Dedifferentiated amniotic fluid mesenchymal stem cell (primary cell): Measurements from ENCODE around the gene KCNJ15.

Source experiments
- DNase-seq: peaks from one replicate; pipeline ENCODE4 v3.0.0-alpha.2; 2016; ENCODE audit errors: extremely low spot score

Gene KCNJ15

DNA sequence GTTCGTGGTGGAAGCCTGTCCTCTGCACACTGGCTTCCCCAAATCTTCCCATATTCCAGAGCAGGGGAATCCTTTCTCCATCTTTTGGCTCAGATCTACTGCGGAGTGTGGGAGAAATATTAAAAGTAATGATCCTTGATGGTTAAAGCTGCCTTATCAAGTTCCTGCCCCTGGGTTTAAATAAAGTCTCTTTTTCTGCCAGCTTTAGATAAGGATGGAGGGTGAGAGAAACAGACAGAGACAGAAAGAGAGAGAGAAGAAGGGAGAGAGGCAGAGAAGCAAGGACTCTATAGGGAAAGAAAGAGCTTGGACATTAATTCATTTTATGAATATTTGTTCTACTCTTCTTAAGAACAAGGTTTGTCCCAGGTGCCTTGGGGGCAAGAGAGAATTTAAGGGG is 98.0 kb downstream of the KCNJ15 start:
- DNase-seq, result no peak

DNA sequence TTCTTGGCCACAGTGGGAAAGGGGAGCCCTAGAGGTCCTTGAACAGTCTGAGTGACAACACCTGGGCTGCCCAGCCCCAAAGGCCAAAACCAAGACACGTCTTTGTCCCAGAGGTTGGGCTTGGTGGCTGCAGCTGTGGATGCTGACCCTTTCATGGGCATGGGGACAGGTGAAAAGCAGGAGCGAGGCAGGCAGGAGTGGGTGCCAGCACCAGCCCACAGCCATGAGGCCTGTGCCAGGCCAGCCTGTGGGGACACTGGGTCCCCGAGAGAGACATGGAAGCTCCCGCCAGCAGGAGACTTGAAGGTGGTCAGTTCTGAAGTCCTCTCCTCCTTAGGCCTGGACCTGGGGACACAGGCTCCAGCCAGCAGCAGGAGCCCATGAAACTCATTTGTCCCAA is 98.6 kb downstream of the KCNJ15 start:
- DNase-seq, result no peak

DNA sequence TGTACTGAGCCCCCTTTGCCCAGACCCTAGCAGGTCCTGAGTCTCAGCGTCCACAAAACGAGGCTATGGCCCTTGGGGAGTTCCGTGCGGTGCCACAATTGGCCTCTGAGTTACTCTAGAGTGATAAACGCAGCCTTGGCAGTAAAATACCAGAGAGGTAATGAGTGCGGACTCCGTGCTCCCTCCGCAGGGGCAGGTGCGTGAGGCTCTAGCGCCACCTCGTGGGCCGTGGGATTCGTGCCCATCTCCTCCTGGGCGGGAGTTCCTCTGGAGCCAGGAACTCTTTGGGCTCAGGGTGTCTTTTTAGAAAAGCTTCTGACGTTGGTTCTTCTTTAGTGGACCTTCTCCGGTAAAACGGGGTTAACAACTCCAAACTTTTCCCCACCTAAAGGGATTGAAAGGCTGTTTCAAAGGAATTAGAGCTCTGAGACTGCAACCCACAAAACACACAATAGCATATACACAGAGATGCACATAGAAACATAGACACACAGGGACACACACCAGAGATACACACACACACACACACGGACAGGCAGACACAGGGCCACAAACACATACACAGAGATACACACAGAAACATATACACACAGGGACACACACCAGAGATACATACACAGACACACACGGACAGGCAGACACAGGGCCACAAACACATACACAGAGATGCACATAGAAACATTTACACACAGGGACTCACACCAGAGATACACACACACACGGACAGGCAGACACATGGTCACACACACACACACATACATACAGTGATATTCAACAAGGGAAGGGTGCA is 99.4 kb downstream of the KCNJ15 start:
- peak; percentile 62 for DNase-seq
